B cell (primary cell): ENCODE measurements around the gene RPS10. TPM values are rescaled to one million over a fixed set of nuclear protein-coding genes. Genes with fewer than 3 reads are reported as not detected.

Experiments used
- ATAC-seq: fragments of 200-7000 bp; cut with Tn5 transposase; one replicate; pipeline ENCODE4 v1.10.0; 2021; ENCODE audit warnings: low read depth, mild to moderate bottlenecking, moderate number of reproducible peaks, moderate library complexity
- CTCF ChIA-PET: fragments of 350-600 bp; sonication (Branson Sonifier 250); formaldehyde crosslinking; loops from one replicate; lab custom pipeline; 2021; ENCODE audit warnings: antibody characterized with exemption, inconsistent platforms; lab: Charles Lee
- POLR2A ChIA-PET: fragments of 350-600 bp; sonication (Branson Sonifier 250); formaldehyde crosslinking; loops from one replicate; lab custom pipeline; 2021; ENCODE audit warnings: antibody characterized with exemption; lab: Charles Lee
- DNase-seq: peaks from one replicate; pipeline ENCODE4 v3.0.0; 2013
- H2AFZ ChIP-seq: 2 replicates; pipeline ENCODE4 v1.6.1; 2012; ENCODE audit warnings: mild to moderate bottlenecking, low read depth, low read length; ENCODE audit not compliant: insufficient read depth, poor library complexity, severe bottlenecking
- H3K27ac ChIP-seq, 2 donors: 1 replicate in 1 of 2; 2 replicates in 1 of 2; pipeline ENCODE4 v1.5.1; 2012 to 2013; ENCODE audit warnings: low read length in 2 of 2, mild to moderate bottlenecking in 2 of 2, moderate library complexity in 1 of 2
- H3K27me3 ChIP-seq, 4 experiments: fragments of 200-600 bp in 1 of 4; sonication (generic) in 1 of 4; replicated peaks in 1 of 4; 1 replicate in 2 of 4; 2 replicates in 2 of 4; pipeline versions ENCODE4 v1.6.1 to v1.7.0; 2013 to 2016; ENCODE audit warnings: low read length in 3 of 4, mild to moderate bottlenecking in 2 of 4, mixed read lengths in 1 of 4, moderate library complexity in 1 of 4; ENCODE audit not compliant: insufficient read depth in 4 of 4, control insufficient read depth in 3 of 4; ENCODE audit errors: control extremely low read depth in 1 of 4
- H3K36me3 ChIP-seq, 2 experiments: replicated peaks in 1 of 2; 1 replicate in 1 of 2; 2 replicates in 1 of 2; pipeline versions ENCODE4 v1.6.1 to v1.7.1; 2013; ENCODE audit warnings: low read length in 1 of 2; ENCODE audit not compliant: insufficient read depth in 2 of 2, control insufficient read depth in 1 of 2; ENCODE audit errors: control extremely low read depth in 1 of 2, extremely low read depth in 1 of 2
- H3K4me1 ChIP-seq, 2 donors: fragments of 200-600 bp in 1 of 2; sonication (generic) in 1 of 2; 1 replicate in 1 of 2; 2 replicates in 1 of 2; pipeline versions ENCODE4 v1.5.1 to v1.6.1; 2013 to 2017; ENCODE audit warnings: low read length in 2 of 2; ENCODE audit not compliant: control insufficient read depth in 2 of 2, insufficient read depth in 2 of 2
- H3K4me2 ChIP-seq: replicated peaks from 2 replicates; pipeline ENCODE3; 2012; ENCODE audit warnings: mild to moderate bottlenecking, low read depth, low read length; ENCODE audit not compliant: poor library complexity, severe bottlenecking
- H3K4me3 ChIP-seq, 5 experiments: fragments of 200-600 bp in 1 of 5; sonication (generic) in 1 of 5; 1 replicate in 3 of 5; 2 replicates in 2 of 5; pipeline versions ENCODE4 v1.5.1 to v1.7.0; 2011 to 2016; ENCODE audit warnings: low read length in 4 of 5, mild to moderate bottlenecking in 4 of 5, low read depth in 2 of 5, control low read depth in 1 of 5, moderate library complexity in 1 of 5; ENCODE audit not compliant: insufficient read depth in 1 of 5; ENCODE audit errors: control extremely low read depth in 1 of 5, extremely low read depth in 1 of 5
- H3K79me2 ChIP-seq: fragments of 200-600 bp; sonication (generic); one replicate; pipeline ENCODE4 v1.6.0; 2016; ENCODE audit warnings: low read length; ENCODE audit not compliant: control insufficient read depth, insufficient read depth
- H3K9ac ChIP-seq: fragments of 200-600 bp; sonication (generic); 2 replicates; pipeline ENCODE4 v1.6.1; 2017; ENCODE audit warnings: mild to moderate bottlenecking, low read length, moderate library complexity
- H3K9me3 ChIP-seq, 3 donors: one replicate each; pipeline versions ENCODE4 v1.6.1 to v1.7.1; 2013; ENCODE audit warnings: low read length in 2 of 3; ENCODE audit not compliant: control insufficient read depth in 2 of 3, insufficient read depth in 1 of 3; ENCODE audit errors: control extremely low read depth in 1 of 3
- H4K20me1 ChIP-seq: 2 replicates; pipeline ENCODE4 v1.6.0; 2012; ENCODE audit warnings: mild to moderate bottlenecking, low read length; ENCODE audit not compliant: insufficient read depth, control insufficient read depth, poor library complexity, severe bottlenecking
- H3K27ac Mint-ChIP-seq: one replicate; pipeline ENCODE4 v1.8.0; 2021; ENCODE audit warnings: mixed read lengths
- H3K27me3 Mint-ChIP-seq: one replicate; pipeline ENCODE4 v1.8.0; 2021; ENCODE audit warnings: mixed read lengths
- H3K4me1 Mint-ChIP-seq: one replicate; pipeline ENCODE4 v1.8.0; 2021; ENCODE audit warnings: mixed read lengths
- H3K4me3 Mint-ChIP-seq: one replicate; pipeline ENCODE4 v1.8.0; 2021; ENCODE audit warnings: mixed read lengths
- H3K9me3 Mint-ChIP-seq: one replicate; pipeline ENCODE4 v1.8.0; 2022; ENCODE audit warnings: mixed read lengths; ENCODE audit not compliant: insufficient read depth
- EZH2 ChIP-seq: IDR thresholded peaks from 2 replicates; pipeline ENCODE4 v1.6.1; 2012; ENCODE audit warnings: borderline replicate concordance, low read depth, mild to moderate bottlenecking, moderate library complexity, low read length; ENCODE audit not compliant: insufficient read depth, poor library complexity, severe bottlenecking
- WGBS: methylation state at CpG from one replicate; pipeline ENCODE4 v1.1.5; 2013; ENCODE audit warnings: missing lambda C conversion rate; ENCODE audit not compliant: insufficient coverage; 5-methylcytosine and 5-hydroxymethylcytosine counted together
- intact Hi-C: fragments of 100-400 bp; cut with micrococcal nuclease; formaldehyde crosslinking; loops from one replicate; pipeline ENCODE4 v1.10.0; 2022
- polyA plus RNA-seq: library from polyadenylated mRNA; depleted of rRNA; stranded (reverse); fragments of >200 nt; gene quantifications from 2 replicates; pipeline ENCODE4 v1.2.3, GENCODE V29; 2012
- total RNA-seq, 2 donors: library from RNA; stranded (reverse); fragments of 120-200 nt in 1 of 2; gene quantifications; 1 replicate in 1 of 2; 2 replicates in 1 of 2; pipeline versions ENCODE4 v1.2.3 to v1.2.4, GENCODE V29; 2013 to 2022
- TF ChIP-seq, protein P1 (sequence below): fragments of 200-600 bp; IDR thresholded peaks from one replicate; pipeline ENCODE4 v1.8.0; 2022; ENCODE audit warnings: antibody characterized with exemption, mild to moderate bottlenecking

The RPS10 gene
- total and polyA plus RNA-seq, 2 donors (not counting 1 experiment from before 2014, with no cell fraction given), result 2,707 to 6,226 TPM

DNA sequence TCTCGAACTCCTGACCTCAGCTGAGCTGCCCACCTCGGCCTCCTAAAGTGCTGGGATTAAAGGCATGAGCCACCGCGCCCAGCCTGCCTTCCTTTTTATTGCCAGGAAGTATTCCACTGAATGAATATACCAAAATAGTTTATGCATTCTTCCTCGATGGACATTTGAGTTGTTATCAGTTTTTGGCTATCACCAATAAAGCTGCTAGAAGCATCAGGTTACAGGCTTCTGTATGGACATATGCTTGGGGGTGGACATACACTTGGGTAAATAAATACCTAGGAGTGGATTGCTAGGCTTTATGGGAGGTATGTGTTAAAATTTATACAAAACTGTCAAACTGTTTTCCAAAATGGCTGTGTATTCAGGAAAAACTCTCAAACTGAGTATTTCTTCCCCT, 10.0 kb upstream of the RPS10 start:
- no peaks in the 10 kb centered on the region for H3K79me2 ChIP-seq
- Mint-ChIP-seq H3K9me3 (peaks cover 4% of the 10 kb centered on the region), H3K4me3 (no peak overlapping the region), H3K27ac (no peak overlapping the region), H3K27me3 (no peaks in the 10 kb centered on the region), H3K4me1 (no peaks in the 10 kb centered on the region)
- H3K4me1 ChIP-seq, result no peaks in the 10 kb centered on the region
- WGBS, result 71% methylated on average over 1 of the region's 5 CpGs
- ChIA-PET POLR2A (no interaction called here), CTCF (no interaction called here)
- intact Hi-C loops, result no loop called here
- TF ChIP-seq, protein P1, sequence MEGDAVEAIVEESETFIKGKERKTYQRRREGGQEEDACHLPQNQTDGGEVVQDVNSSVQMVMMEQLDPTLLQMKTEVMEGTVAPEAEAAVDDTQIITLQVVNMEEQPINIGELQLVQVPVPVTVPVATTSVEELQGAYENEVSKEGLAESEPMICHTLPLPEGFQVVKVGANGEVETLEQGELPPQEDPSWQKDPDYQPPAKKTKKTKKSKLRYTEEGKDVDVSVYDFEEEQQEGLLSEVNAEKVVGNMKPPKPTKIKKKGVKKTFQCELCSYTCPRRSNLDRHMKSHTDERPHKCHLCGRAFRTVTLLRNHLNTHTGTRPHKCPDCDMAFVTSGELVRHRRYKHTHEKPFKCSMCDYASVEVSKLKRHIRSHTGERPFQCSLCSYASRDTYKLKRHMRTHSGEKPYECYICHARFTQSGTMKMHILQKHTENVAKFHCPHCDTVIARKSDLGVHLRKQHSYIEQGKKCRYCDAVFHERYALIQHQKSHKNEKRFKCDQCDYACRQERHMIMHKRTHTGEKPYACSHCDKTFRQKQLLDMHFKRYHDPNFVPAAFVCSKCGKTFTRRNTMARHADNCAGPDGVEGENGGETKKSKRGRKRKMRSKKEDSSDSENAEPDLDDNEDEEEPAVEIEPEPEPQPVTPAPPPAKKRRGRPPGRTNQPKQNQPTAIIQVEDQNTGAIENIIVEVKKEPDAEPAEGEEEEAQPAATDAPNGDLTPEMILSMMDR, result no peak
- TF ChIP-seq EZH2, result no peak
- no peak for ATAC-seq
- no peak overlapping the region for H3K27ac ChIP-seq
- no peak for DNase-seq
- no peak overlapping the region for H2AFZ ChIP-seq
- no peaks in the 10 kb centered on the region for H3K27me3 ChIP-seq
- H3K4me2 ChIP-seq, result no peak overlapping the region
- no peaks in the 10 kb centered on the region for H3K36me3 ChIP-seq
- peaks cover 0 to 5% (median 0%) of the 10 kb centered on the region in 3 donors for H3K9me3 ChIP-seq
- no peak overlapping the region for H3K9ac ChIP-seq
- no peaks in the 10 kb centered on the region for H4K20me1 ChIP-seq
- H3K4me3 ChIP-seq, result no peak overlapping the region

DNA sequence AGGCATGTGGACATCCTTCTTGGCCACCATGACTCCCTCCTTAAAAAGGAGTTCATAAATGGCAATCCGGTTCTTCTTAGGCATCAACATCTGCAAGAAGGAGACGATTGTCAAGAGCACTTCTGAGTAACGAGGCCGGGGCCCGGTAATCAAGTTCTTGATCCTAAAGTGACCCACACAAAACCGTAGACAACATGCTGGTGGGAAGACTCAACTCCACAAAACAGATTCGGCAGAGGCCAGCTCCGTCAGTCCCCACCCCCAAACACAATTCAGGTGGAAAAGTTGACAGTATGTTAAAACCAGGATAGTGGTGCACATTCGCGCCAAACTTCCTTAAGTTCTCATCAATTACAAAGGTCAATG, 754 bp downstream of the RPS10 start:
- POLR2A ChIA-PET, result interaction anchor here (0.6 to 1.8 kb wide), 3 partner anchors 10 to 242 kb away, joined by 4 to 7 read pairs (median 5); no protein-coding TSS in a partner anchor
- Histone ChIP-seq H3K4me3 (peak overlapping the region; percentile 80 to 94 (median 90)), H3K27me3 (no peaks in the 10 kb centered on the region), H3K9ac (peak overlapping the region; percentile 95), H3K79me2 (peaks cover 34% of the 10 kb centered on the region), H3K9me3 (no peaks in the 10 kb centered on the region), H2AFZ (peak overlapping the region; percentile 85), H3K4me2 (peak overlapping the region; percentile 76), H3K36me3 (peaks cover 2 to 39% of the 10 kb centered on the region in 2 experiments), H4K20me1 (peaks cover 31% of the 10 kb centered on the region), H3K27ac (peak overlapping the region; percentile 77 to 82), H3K4me1 (peaks cover 10 to 23% of the 10 kb centered on the region in 2 donors)
- H3K4me1 Mint-ChIP-seq, result peaks cover 21% of the 10 kb centered on the region
- no peaks in the 10 kb centered on the region for H3K27me3 Mint-ChIP-seq
- WGBS, result 21% methylated on average over 5 of the region's 10 CpGs
- CTCF ChIA-PET, result interaction anchor here (1.3 to 4.2 kb wide), 5 partner anchors 10 to 229 kb away, joined by 5 to 30 read pairs (median 11); partner anchors contain the start of gene SMIM29
- no peaks in the 10 kb centered on the region for H3K9me3 Mint-ChIP-seq
- H3K27ac Mint-ChIP-seq, result peak overlapping the region; percentile 95
- intact Hi-C loops, result loop anchor here (2.0 kb wide), 1 partner anchor 32 kb away; the partner anchor contains the start of gene NUDT3
- DNase-seq (no peak), ATAC-seq (no peak)
- peak overlapping the region; percentile 86 for H3K4me3 Mint-ChIP-seq
- TF ChIP-seq EZH2, result no peak
- TF ChIP-seq, protein P1, result no peak
